NCI-H187 (cell line): ENCODE results near the gene YRDC.
"Not testable (repeated sequence)": the region's sequence is repeated elsewhere in the genome, so short reads cannot be mapped to it uniquely, and the experiment has no call there.

Source experiments
- DNase-seq, 2 experiments: peaks; one replicate each; lab custom pipeline; 2025; lab: John Stamatoyannopoulos, UW

YRDC gene

GRCh38 chr1:37771440-37771839, 36.6 kb downstream of the YRDC start:
- DNase-seq = not testable (repeated sequence)

DNA sequence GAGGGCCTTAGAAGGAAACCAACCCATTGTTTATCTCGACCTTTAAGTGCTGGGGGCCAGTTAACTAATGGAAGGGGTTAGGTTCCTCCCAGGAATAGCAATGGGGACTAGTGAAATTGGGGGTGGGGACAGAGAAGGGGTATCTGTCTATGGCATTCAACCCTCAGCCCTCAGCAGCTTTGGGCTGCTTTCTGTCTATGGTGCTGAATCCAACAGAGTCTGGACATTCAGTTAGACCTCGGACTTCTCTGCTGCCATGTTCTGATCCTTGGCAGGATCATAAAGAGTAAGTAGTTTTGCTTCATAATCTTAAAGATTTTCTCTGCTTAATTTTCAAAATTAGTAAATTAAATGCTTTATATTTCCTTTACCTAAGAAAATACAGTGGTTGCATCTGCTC, 40.5 kb downstream of the YRDC start:
- no peak for DNase-seq

- DNase-seq = no peak
Observed at GRCh38 chr1:37765916-37766664, 41.9 kb downstream of the YRDC start.

DNA sequence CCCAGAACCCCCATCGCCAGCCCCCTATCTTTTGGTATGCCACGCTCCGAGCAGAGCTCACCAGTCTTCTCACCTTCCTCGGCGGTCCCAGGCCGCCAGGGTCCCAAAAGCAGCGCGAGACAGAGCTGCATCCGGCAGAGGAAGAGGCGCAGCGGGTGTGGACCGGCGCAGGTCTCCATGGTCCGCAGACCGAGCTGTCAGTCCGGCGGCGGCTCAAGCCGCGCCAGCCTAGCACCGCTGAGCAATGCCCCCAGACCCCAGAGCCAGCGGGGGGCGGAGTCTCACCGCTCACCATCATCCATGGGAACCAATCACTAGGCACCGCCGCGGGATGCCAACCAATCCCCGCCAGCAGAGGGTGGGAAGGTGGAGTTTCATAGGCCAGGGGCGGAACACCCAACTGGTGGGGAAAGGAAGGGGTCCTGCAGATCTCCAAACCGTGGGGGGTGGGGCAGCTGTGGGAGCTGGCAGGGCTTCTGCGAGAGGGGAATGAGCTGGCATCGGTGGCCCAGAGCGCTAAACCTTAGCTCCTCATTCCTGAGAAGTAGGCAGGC, 43.0 kb downstream of the YRDC start, which contains the start of gene EPHA10:
Gene EPHA10 (minus strand): TSS at position 233 of the 554 bp plus-strand sequence. CDS start 54 bp downstream, at position 179.
- DNase-seq = peak in 1 of 2 experiments; percentile 29

- no peak for DNase-seq
Observed at GRCh38 chr1:37764414-37764825, 43.6 kb downstream of the YRDC start.

DNA sequence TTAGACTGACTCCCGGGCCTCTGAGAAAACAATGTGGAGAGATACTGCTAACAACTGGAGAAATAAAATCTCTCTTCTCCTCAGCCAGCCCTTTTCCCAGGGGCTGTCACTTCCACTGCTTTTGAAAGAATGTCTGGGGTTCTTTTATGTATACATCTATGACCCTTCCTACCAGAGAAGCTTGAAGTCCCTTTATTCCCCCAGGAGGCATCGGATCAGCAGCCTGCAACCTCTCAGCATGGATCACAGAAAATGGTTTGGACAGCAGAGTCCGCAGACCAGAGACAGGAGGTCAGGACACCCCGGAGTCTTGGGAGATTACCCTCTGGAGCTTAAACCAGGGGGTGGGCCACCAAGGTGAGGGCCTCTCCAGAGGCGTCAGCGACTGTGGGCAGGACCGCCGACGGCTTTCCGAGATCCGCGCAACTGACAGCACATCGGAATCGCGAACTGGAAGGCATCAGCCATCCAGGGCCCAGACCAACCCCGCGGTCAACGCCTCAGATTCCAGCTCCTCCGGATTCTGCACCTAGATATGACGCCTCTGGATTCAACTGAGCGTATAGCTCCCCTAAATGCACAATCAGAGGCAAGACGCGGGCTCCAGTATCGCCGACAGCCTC, 44.1 kb downstream of the YRDC start:
- DNase-seq = no peak

GRCh38 chr1:37762516-37762915, 45.5 kb downstream of the YRDC start:
- no peak for DNase-seq

DNA sequence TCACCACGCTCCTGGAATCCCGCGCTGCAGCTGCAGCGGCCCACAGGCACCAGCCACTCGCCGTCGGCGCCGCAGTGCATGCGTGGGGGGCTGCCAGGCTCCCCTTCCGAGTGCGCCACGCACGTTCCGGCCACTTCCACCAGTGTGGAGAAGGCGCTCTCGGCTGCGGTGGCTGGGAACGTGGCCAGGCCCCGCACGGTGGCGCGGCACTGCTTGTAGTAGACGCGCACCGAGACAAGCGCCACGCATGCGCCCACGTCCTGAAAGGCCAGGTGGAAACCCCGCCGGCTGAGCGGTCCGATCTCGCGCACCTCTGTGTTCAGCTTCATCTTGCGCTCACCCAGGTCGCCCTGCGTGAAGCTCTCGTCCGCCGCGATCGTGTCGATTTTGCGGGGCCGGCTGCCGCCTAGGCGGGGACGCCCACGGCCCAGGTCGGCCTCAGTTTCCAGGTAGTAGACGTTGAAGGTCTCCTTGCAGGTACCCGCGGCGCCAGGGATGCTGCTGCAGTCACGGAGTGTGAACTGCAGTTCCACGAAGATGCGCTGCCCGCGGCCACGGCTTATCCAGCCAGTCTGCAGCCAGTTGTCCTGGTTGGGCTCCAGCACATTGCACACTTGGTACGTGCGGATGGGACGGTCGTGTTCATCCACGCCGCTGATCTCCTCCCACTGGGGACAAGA, 46.5 kb downstream of the YRDC start:
- no peak for DNase-seq

DNA sequence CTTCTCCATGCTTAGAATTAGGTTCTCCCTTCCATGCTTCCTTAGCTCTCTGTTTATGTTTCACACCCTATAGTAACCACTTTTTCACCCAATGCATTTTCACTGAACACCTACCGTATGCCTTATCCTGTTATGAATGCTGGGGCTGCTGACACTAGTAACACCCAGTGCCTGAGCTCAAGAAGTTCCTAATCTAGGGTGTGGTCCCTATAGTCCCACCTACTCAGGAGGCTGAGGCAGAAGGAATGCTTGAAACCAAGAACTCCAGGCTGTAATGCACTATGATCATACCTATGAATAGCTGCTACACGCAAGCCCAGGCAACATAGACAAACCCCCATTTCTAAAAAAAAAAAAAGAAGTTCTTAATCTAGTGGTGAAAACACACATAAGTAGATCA, 48.6 kb downstream of the YRDC start:
- no peak for DNase-seq

GRCh38 chr1:37755951-37756560, 52.0 kb downstream of the YRDC start:
- DNase-seq = no peak

DNA sequence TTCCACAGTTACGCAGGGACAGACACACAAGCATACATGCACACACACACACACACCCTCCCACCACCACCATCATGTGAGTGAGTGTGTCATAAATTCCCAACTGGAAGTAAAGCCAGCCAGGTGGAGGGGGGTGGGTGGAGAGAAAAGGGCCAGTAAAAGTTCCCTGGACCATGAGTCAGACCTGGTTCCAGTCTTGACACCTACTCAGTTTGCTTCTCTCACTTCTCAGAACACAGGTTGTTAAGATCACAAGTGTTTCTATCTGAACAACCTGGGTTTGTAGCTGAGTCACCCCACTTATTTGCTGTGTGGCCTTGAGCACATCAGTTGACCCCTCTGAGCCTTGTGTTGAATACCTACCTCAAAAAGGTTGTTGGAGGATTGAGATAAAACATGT, 52.7 kb downstream of the YRDC start:
- no peak for DNase-seq

- no peak for DNase-seq
Observed at GRCh38 chr1:37753473-37754321, 54.3 kb downstream of the YRDC start.
